HepG2 (cell line): Measurements from ENCODE around the gene APOD. TPM values are rescaled to one million over a fixed set of nuclear protein-coding genes. Genes with fewer than 3 reads are reported as not detected.

Source experiments
- ATF1 ChIP-seq: IDR thresholded peaks from 2 replicates; pipeline ENCODE4 v1.6.1; 2016; ENCODE audit warnings: mild to moderate bottlenecking, control low read depth
- CBX1 ChIP-seq: IDR thresholded peaks from one replicate; pipeline ENCODE4 v1.6.1; 2016; ENCODE audit warnings: antibody characterized with exemption, low read depth
- FOSL1 ChIP-seq: sonication (generic); formaldehyde crosslinking; IDR thresholded peaks from 2 replicates; pipeline ENCODE4 v1.9.0; 2021; ENCODE audit warnings: missing genetic modification reagents, borderline replicate concordance
- GABPB1 ChIP-seq: IDR thresholded peaks from 2 replicates; pipeline ENCODE4 v1.6.1; 2016; ENCODE audit warnings: mild to moderate bottlenecking, missing genetic modification reagents, moderate library complexity, missing compliant biosample characterization
- SCMH1 ChIP-seq: sonication (generic); formaldehyde crosslinking; IDR thresholded peaks from 2 replicates; pipeline ENCODE4 v1.9.0; 2021; ENCODE audit warnings: missing genetic modification reagents, mild to moderate bottlenecking, borderline replicate concordance
- ZNF570 ChIP-seq: sonication (generic); formaldehyde crosslinking; IDR thresholded peaks from 2 replicates; pipeline ENCODE4 v1.4.0; 2020; ENCODE audit warnings: mild to moderate bottlenecking, missing genetic modification reagents, borderline replicate concordance
- ZNF709 ChIP-seq: sonication (generic); formaldehyde crosslinking; IDR thresholded peaks from 2 replicates; pipeline ENCODE4 v1.5.0; 2020; ENCODE audit warnings: mild to moderate bottlenecking, missing genetic modification reagents
- ZNF816 ChIP-seq: sonication (generic); formaldehyde crosslinking; IDR thresholded peaks from 2 replicates; pipeline ENCODE4 v1.8.0; 2022; ENCODE audit warnings: missing genetic modification reagents, mild to moderate bottlenecking, borderline replicate concordance
- ZSCAN22 ChIP-seq: sonication (generic); formaldehyde crosslinking; IDR thresholded peaks from 2 replicates; pipeline ENCODE4 v1.4.0; 2020; ENCODE audit warnings: mild to moderate bottlenecking, missing genetic modification reagents
- polyA plus RNA-seq, 8 experiments: library from polyadenylated mRNA; depleted of rRNA in 3 of 8; stranded (reverse) in 7 of 8; unstranded in 1 of 8; fragments of >200 nt; fragmentation: Illumina TruSeq in 4 of 8; extraction: Trizol in 4 of 8; gene quantifications; 2 replicates each; pipeline versions ENCODE4 v1.2.1 to v1.2.3, GENCODE V29; 2011 to 2016; ENCODE audit warnings: low read depth in 4 of 8, missing spikeins in 1 of 8, mixed read lengths in 1 of 8; ENCODE audit not compliant: insufficient read depth in 1 of 8
- total RNA-seq, 5 experiments: library from RNA; depleted of rRNA; stranded (reverse); fragments of >200 nt; fragmentation: Illumina TruSeq; extraction: Trizol; gene quantifications; 2 replicates each; pipeline ENCODE4 v1.2.3, GENCODE V29; 2016; ENCODE audit warnings: low read depth in 1 of 5
- TF ChIP-seq, protein P1 (sequence below): sonication (generic); formaldehyde crosslinking; IDR thresholded peaks from 2 replicates; pipeline ENCODE4 v1.5.1; 2020; ENCODE audit warnings: mild to moderate bottlenecking, moderate library complexity, missing genetic modification reagents
- TF ChIP-seq, protein P2 (sequence below), 2 experiments: fragments of 450-650 bp in 1 of 2; sonication (generic) in 1 of 2; formaldehyde crosslinking in 1 of 2; IDR thresholded peaks; 2 replicates each; pipeline versions ENCODE4 v1.6.1 to v1.8.0; 2016 to 2022; ENCODE audit warnings: antibody characterized with exemption in 1 of 2, mild to moderate bottlenecking in 1 of 2, missing genetic modification reagents in 1 of 2
- TF ChIP-seq, protein P3 (sequence below): sonication (generic); formaldehyde crosslinking; IDR thresholded peaks from 2 replicates; pipeline ENCODE4 v1.4.0; 2020; ENCODE audit warnings: missing genetic modification reagents; ENCODE audit errors: not compliant biosample characterization
- TF ChIP-seq, protein P4 (sequence below): sonication (generic); formaldehyde crosslinking; IDR thresholded peaks from 2 replicates; pipeline ENCODE4 v1.4.0; 2020; ENCODE audit warnings: missing genetic modification reagents, borderline replicate concordance

APOD gene
- total and polyA plus RNA-seq, 2 of the 13 experiments (the other 11 are each of a cell fraction or from before 2014, with no cell fraction given): not detected

DNA sequence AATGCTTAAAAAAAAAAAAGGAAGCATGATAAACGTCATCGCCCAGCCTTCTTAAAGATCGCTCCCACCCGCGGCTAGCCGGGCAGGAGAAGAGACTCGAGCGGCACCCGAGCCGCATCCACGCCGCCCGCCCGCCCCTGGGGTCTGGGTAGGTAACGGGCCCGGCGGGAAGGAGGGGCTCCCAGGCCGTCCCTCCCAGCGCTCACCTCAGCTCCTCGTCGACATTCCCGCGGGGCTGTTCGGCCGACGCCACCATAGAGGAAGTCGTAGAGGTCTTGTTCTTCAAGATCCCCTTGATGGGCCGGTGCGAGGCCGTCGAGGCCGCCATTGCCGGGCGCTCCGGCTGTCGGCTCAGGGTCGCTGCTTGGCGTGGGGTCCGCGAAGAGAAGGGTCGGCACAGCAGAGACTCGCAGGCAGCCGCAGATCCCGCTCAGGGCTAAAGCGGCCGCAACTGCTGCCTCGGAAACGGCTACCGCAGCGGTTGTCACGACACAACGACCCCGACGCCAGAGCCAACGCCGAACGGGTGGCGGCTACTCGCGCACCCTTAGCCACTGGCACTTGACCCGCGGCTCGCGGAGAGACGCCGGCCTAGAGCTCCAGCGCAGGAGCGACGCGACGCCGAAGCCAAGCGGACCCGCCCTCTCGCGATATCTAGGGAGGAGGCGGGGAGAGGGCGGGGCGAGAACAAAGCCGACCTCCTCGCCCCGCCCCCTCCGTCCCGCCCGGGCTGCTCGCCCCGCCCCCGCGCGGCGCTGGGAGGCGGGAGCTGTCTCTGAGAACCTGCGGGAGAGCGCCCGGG lies 40.8 kb downstream of the APOD start, which contains the start of gene PPP1R2 (continued):
- TF ChIP-seq, protein P1, sequence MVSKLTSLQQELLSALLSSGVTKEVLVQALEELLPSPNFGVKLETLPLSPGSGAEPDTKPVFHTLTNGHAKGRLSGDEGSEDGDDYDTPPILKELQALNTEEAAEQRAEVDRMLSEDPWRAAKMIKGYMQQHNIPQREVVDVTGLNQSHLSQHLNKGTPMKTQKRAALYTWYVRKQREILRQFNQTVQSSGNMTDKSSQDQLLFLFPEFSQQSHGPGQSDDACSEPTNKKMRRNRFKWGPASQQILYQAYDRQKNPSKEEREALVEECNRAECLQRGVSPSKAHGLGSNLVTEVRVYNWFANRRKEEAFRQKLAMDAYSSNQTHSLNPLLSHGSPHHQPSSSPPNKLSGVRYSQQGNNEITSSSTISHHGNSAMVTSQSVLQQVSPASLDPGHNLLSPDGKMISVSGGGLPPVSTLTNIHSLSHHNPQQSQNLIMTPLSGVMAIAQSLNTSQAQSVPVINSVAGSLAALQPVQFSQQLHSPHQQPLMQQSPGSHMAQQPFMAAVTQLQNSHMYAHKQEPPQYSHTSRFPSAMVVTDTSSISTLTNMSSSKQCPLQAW (CRISPR knock-in tag): no peak
- TF ChIP-seq CBX1 (peak; percentile 5), ZNF570 (CRISPR knock-in tag) (no peak), FOSL1 (CRISPR knock-in tag) (no peak), ATF1 (CRISPR knock-in tag) (no peak), ZNF709 (CRISPR knock-in tag) (peak; percentile 86), ZNF816 (CRISPR knock-in tag) (no peak; the same call in 1 of the 2 replicates), SCMH1 (no peak), GABPB1 (CRISPR knock-in tag) (peak; percentile 75; the same call in 1 of the 2 replicates), ZSCAN22 (CRISPR knock-in tag) (no peak)
- TF ChIP-seq, protein P2, sequence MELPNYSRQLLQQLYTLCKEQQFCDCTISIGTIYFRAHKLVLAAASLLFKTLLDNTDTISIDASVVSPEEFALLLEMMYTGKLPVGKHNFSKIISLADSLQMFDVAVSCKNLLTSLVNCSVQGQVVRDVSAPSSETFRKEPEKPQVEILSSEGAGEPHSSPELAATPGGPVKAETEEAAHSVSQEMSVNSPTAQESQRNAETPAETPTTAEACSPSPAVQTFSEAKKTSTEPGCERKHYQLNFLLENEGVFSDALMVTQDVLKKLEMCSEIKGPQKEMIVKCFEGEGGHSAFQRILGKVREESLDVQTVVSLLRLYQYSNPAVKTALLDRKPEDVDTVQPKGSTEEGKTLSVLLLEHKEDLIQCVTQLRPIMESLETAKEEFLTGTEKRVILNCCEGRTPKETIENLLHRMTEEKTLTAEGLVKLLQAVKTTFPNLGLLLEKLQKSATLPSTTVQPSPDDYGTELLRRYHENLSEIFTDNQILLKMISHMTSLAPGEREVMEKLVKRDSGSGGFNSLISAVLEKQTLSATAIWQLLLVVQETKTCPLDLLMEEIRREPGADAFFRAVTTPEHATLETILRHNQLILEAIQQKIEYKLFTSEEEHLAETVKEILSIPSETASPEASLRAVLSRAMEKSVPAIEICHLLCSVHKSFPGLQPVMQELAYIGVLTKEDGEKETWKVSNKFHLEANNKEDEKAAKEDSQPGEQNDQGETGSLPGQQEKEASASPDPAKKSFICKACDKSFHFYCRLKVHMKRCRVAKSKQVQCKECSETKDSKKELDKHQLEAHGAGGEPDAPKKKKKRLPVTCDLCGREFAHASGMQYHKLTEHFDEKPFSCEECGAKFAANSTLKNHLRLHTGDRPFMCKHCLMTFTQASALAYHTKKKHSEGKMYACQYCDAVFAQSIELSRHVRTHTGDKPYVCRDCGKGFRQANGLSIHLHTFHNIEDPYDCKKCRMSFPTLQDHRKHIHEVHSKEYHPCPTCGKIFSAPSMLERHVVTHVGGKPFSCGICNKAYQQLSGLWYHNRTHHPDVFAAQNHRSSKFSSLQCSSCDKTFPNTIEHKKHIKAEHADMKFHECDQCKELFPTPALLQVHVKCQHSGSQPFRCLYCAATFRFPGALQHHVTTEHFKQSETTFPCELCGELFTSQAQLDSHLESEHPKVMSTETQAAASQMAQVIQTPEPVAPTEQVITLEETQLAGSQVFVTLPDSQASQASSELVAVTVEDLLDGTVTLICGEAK (IDR thresholded peaks at IDR 0.05): no peak
- TF ChIP-seq, protein P2 (CRISPR knock-in tag; IDR thresholded peaks at IDR 0.05): peak; percentile 67
- TF ChIP-seq, protein P3, sequence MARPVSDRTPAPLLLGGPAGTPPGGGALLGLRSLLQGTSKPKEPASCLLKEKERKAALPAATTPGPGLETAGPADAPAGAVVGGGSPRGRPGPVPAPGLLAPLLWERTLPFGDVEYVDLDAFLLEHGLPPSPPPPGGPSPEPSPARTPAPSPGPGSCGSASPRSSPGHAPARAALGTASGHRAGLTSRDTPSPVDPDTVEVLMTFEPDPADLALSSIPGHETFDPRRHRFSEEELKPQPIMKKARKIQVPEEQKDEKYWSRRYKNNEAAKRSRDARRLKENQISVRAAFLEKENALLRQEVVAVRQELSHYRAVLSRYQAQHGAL (CRISPR knock-in tag): no peak
- TF ChIP-seq, protein P4, sequence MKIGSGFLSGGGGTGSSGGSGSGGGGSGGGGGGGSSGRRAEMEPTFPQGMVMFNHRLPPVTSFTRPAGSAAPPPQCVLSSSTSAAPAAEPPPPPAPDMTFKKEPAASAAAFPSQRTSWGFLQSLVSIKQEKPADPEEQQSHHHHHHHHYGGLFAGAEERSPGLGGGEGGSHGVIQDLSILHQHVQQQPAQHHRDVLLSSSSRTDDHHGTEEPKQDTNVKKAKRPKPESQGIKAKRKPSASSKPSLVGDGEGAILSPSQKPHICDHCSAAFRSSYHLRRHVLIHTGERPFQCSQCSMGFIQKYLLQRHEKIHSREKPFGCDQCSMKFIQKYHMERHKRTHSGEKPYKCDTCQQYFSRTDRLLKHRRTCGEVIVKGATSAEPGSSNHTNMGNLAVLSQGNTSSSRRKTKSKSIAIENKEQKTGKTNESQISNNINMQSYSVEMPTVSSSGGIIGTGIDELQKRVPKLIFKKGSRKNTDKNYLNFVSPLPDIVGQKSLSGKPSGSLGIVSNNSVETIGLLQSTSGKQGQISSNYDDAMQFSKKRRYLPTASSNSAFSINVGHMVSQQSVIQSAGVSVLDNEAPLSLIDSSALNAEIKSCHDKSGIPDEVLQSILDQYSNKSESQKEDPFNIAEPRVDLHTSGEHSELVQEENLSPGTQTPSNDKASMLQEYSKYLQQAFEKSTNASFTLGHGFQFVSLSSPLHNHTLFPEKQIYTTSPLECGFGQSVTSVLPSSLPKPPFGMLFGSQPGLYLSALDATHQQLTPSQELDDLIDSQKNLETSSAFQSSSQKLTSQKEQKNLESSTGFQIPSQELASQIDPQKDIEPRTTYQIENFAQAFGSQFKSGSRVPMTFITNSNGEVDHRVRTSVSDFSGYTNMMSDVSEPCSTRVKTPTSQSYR (CRISPR knock-in tag): no peak
